ENCODE results near the gene C9orf72.
"Not testable (repeated sequence)": the region's sequence is repeated elsewhere in the genome, so short reads cannot be mapped to it uniquely, and the experiment has no call there.

C9orf72 gene, protein sequence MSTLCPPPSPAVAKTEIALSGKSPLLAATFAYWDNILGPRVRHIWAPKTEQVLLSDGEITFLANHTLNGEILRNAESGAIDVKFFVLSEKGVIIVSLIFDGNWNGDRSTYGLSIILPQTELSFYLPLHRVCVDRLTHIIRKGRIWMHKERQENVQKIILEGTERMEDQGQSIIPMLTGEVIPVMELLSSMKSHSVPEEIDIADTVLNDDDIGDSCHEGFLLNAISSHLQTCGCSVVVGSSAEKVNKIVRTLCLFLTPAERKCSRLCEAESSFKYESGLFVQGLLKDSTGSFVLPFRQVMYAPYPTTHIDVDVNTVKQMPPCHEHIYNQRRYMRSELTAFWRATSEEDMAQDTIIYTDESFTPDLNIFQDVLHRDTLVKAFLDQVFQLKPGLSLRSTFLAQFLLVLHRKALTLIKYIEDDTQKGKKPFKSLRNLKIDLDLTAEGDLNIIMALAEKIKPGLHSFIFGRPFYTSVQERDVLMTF

DNA sequence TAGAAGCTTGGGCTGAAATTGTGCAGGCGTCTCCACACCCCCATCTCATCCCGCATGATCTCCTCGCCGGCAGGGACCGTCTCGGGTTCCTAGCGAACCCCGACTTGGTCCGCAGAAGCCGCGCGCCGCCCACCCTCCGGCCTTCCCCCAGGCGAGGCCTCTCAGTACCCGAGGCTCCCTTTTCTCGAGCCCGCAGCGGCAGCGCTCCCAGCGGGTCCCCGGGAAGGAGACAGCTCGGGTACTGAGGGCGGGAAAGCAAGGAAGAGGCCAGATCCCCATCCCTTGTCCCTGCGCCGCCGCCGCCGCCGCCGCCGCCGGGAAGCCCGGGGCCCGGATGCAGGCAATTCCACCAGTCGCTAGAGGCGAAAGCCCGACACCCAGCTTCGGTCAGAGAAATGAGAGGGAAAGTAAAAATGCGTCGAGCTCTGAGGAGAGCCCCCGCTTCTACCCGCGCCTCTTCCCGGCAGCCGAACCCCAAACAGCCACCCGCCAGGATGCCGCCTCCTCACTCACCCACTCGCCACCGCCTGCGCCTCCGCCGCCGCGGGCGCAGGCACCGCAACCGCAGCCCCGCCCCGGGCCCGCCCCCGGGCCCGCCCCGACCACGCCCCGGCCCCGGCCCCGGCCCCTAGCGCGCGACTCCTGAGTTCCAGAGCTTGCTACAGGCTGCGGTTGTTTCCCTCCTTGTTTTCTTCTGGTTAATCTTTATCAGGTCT, at the start of gene C9orf72:
Gene C9orf72, minus strand, starts transcription at position 564 of the 716 bp plus-strand sequence. CDS start 6,361 bp downstream, outside the sequence.
- peak; percentile 76 to 78 for DNase-seq

DNA sequence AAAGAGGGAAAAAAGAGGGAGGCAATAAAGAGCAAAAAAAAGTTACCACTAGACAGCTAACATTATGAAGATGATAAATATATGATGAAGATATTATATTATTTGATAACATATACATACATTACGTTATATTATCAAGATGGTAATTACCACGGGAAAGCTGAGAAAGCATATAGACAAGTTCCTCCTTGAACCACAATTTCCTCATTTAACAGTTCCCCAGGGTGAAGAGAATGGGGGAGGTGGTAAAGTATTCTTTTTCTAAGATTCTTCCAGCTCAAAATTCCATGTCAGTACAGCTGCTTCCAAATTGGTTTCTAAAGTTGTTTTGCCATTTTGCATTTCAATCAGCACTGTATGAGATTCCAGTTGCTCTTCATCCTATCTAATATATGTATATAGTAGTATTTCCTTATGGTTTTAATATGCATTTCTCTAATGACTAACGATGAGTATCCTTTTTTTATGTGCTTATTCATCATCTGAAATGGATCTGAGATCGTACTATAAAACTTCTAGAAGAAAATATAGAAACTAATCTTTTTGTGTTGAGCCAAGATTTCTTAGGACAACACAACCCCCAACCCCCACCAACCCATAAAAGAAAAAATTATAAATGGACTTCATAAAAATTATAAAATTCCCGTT, 49.5 kb upstream of the C9orf72 start:
- peak; percentile 41 to 54 for DNase-seq

DNA sequence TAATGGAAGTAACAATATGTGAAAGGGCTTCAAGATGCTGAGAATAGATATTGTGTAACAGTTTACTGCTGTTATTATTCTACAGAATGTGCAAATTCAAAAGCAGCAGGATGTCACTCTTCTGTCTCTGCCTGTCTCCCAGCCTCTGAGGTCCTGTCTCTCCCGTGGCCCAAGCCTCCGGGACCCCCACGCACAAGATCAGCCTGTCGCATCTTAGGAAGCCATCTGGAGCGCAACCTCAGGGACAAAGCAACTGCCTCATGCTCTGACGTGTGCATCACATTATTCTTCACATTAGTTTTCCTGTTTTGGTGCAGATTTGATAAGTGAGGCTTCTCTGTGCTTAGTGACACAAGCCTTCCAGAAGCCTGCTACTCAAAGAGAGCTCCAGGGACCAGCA, 46.5 kb upstream of the C9orf72 start:
- no peak for DNase-seq

DNA sequence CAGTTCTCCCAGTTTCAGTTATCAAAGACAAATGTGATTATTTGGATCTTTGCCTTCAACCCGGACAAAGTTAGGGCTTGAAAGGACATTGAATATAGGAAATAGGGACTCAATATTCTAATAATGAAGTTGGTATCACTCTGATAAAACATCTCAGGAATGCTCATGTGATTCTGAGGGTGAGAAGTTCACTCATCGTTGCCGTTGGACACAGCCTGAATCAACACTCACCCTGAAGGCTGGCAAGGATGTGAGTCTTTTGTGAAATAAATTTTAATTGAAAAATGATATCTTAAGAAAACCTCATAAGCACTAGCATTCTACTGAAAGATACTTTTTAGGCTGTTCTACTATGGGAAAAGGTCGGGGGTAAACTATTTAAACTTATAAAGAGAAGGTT, 44.8 kb upstream of the C9orf72 start:
- DNase-seq = no peak

DNA sequence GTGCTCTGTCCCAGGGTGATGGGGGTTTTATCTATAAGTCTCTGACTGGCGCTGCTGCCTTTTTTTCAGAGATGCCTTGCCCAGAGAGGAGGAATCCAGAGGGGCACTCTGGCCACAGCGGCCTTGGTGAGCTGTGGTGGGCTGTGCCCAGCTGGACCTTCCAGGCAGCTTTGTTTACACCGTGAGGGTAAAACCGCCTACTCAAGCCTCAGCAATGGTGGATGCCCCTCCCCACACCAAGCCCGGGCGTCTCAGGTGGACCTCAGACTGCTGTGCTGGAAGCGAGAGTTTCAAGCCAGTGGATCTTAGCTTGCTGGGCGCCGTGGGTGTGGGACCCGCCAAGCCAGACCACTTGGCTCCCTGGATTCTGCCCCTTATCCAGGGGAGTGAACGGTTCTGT, 41.3 kb upstream of the C9orf72 start:
- DNase-seq = no peak

DNA sequence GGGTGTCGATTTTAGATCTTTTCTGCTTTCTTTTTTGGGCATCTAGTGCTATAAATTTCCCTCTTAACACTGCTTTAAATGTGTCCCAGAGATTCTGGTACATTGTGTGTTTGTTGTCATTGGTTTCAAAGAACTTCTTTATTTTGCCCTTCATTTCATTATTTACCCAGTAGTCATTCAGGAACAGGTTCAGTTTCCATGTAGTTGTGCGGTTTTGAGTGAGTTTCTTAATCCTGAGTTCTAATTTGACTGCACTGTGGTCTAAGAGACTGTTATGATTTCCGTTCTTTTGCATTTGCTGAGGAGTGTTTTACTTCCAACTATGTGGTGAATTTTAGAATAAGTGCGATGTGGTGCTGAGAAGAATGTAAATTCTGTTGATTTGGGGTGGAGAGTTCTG, 38.8 kb upstream of the C9orf72 start:
- not testable (repeated sequence) for DNase-seq

DNA sequence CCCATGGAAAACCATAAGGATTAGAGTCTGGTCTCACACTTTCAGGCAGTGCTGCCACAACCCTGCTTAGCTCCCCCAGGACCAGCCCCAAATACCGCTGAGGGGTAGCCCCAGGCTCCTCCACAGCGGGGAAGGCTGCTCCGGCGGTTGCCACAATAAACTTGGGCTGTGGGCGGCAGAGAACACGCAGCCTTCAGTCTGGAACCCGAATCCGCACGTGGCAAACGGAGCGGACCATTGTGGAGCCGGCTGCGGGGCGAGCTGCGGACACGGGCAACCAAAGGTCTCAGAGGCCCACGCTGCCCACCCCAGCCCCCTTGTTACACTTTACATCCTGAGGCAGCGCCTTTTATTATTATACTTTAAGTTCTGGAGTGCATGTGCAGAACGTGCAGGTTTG, 37.3 kb upstream of the C9orf72 start:
- DNase-seq = no peak

DNA sequence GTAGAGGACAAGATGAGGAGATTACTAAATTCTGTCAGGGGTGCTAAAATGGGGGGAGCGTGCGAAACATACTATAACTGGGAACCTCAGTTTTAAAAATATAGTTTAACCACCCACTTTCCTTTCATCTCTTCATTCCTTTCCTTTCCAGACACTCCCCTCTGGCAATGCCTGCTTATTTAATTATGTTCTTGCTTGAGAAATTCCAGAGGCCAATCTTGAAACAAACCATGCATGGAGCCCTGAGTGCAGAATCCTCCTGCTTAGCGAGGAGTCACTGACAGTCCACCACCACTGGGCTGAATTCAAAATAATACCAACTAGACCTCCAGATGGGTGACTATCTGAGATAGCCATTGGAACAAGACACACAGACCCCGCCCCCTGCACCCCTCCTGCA, 29.7 kb upstream of the C9orf72 start:
- DNase-seq = no peak

DNA sequence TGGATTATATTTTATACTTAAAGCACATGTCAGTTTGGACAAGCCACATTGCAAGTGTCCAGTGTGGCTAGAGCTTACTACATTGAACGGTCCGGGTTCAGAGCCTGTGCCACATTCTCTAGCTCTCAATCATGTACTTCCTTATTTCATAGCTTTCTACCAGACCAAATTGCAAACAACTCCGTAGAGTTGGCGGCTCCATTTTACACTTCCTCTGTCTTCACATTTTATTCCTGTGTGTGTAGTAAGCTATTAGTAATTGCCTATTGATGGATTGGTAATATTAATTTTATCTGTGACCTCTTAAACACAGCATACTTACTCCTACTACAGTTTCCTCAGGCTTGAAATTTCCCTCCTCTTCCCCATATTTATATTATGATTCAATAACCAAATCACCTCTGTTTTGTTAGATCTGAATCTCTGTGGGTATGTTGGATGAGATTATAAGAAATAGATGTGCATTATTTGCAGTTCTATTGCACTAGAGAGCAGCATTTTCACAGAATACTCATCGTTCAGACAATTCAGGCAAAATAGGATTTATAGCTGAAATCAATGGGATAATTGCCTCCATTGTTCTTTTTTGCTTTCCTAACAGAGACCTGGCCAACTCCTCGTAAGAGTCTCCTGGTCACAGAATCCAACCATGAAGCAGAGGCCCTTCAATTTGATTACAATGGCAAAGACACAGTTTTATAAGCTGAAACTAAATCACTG, 29.0 kb upstream of the C9orf72 start:
- DNase-seq = no peak

DNA sequence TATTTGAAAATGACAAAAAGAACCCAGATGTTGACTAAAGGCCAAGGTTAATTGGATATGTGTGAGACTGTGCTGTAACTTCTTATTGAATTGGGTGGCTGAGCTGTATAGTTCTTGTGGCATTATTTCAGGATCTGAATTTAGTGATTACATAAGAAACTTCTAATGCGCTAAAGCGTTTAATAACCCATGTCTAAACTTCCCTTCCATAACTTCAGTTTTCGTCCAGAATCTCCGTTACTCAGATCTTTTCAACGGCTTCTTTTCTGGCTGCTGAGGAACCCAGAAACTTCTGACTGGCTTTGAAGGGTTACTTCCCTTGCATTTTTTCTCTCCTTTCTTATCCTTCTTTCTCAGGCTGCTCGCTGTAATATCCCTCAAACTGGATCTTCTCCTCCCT, 28.1 kb upstream of the C9orf72 start:
- DNase-seq = no peak

DNA sequence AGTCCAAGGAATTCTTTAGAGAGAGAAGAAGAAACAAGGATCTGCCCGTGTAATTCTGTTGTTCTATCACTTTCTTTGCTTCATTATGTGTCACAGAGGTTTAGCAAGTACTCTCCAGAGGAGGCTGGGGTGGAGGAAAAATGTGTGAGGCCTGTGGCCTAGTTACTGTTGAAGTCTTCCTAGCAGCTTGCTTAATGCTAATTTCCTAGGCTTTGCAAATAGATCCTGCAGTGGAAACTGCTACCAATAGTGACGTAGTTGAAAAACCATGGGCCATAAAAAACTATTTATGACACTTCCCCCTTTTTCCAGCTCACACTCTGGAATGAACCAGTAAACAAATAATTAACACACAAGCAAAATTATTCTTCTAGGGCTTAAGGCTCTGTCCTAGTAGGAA, 27.0 kb upstream of the C9orf72 start:
- no peak for DNase-seq

DNA sequence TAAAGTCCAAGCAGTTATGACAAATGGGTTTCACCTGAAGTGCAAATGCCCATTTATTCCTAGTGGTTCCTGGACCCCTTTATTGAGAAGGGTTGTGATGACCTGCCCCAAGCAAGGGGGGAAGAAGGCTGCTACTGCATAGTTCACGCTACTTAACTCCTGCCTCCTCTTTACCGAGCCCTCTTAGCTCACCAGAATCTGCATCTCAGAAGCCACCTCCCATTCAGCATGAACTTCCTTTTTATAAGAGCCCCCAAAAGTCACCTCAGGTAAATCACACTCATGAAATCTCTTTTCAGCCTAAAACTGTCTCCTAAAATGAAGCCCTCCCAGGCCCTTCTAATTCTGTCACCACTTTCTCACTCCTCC, 26.6 kb upstream of the C9orf72 start:
- DNase-seq = no peak

DNA sequence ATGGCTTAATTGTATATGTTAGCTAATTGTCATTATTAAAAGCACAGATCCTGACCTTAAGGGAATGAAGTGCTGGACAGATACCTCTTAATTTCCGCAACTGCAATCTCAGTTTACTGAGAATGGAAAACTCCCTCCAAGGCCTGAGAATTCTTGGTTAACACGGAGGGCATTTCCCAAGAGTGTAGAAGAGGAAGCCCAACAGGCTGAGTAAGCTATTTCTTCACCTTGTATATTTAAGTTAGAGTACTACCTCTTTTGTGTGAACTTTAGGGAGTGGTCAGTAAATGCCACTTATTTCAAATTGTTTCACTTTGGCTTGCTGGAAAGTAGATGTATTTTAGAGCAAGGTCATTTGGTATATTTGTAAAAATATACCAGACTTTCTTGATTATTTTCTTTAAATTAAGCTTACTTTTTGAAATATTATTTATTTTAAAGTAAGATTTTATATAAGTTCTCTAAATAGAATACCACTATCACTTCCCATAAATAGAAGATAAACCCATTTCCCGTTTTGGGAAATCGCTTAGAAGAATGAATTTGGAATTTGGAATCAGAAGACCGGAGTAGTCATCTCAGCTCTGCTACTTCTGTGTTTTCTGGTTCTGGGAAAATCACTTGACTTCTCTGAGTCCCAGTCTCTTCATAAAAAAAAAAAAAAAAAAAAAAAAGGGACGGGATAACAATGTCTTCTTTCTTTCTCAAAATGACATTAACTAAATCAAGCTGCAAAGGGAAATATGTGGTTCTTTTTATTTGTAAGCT, 26.0 kb upstream of the C9orf72 start:
- DNase-seq = peak; percentile 55 to 77

DNA sequence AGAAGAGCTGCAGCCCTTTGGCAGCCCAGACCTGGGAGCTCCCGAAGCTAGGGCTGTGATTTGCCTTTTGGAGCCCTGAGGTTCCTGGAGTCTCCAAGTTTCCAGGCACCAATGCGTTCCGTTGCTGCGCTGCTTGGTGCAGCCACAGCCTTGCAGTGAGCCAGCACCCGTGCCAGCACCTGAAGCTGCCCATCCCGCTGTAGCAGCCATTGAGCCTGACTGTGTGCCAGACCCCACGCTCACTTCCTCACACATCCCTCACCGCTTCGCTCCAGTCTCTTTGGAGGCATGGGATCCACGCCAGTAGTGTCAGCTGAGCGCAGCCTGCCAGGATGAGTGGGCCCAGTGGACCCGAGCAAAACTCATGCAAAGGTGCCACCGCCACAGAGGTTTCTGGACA, 22.5 kb upstream of the C9orf72 start:
- DNase-seq = no peak

DNA sequence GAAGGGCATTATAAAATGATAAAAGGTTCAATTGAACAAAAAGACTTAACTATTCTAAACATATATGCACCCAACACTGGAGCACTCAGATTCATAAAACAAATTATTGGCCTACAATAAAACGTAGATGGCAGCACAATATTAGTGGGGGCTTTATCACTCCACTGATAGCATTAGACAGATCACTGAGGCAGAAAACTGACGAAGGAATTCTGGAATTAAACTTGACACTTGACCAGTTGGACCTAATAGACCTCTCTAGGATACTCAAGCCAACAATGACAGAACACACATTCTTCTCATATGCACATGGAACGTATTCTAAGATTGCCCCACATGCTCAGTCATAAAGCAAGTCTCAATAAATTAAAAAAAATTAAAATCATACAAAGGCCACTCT, 18.4 kb upstream of the C9orf72 start:
- no peak for DNase-seq

DNA sequence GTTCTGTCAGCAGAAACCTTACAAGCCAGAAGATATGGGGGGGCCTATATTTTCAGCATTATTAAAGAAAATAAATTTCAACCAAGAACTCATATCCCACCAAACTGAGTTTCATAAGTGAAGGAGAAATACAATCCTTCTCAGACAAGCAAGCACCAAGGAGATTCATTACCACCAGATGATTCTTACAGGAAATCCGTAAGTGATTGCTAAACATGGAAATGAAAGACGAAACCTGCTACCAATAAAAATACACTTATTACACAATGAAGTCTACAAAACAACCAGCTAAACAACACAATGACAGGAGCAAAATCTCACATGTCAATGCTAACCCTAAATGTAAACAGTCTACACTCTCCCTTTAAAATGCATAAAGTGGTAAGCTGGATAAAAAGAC, 17.8 kb upstream of the C9orf72 start:
- DNase-seq = no peak

DNA sequence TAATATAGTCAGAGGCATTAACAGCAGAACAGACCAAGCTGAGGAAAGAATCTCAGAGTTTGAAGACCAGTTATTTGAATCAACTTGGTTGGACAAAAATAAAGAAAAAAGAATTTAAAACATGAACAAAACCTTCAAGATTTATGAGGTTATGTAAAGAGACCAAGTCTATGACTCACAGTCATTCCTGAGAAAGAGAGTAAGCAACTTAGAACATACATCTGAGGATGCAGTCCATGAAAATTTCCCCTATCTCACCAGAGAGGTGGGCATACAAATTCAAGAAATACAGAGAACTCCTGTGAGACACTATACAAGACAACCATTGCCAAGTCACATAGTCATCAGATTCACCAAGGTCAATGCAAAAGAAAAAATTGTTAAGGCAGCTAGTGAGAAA, 17.4 kb upstream of the C9orf72 start:
- DNase-seq = no peak

DNA sequence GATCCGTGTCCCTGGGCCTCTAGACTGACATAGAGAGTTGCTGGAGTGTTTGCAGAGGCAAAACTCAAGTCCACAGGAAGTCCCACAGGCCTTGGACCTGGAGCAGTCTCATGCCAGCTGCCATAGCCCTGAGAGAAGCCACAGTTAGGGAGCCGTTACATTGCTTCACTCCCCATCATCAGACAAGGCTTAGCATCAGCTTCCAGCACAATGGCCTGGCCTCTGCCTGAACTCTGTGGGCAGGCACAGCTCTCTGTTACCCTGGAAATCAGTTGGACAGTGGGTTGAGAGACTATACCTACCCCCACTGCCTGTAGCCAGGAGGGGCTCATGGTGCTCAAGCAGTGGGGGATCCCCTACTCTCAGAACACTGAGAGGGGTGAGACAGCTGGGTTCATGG, 16.2 kb upstream of the C9orf72 start:
- no peak for DNase-seq

DNA sequence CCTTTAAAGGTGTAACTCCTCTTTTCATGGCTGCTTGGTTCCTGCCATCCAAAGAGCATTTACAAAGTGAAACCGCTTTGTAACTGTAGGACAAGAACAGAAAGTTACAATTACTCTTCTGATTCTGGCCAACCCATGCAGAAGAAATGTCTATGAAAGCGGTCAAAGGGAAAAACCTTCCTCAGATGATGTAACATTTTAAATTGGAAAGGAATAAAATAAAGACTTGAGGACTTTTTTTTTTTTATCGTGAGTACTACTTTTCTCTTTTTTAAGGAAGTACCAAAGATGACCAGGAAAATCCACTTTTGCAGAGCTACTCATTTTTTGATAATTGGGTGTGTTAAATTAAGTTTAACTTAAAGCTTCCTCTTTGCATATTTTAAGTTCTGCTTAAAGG, 13.0 kb upstream of the C9orf72 start:
- DNase-seq = no peak

DNA sequence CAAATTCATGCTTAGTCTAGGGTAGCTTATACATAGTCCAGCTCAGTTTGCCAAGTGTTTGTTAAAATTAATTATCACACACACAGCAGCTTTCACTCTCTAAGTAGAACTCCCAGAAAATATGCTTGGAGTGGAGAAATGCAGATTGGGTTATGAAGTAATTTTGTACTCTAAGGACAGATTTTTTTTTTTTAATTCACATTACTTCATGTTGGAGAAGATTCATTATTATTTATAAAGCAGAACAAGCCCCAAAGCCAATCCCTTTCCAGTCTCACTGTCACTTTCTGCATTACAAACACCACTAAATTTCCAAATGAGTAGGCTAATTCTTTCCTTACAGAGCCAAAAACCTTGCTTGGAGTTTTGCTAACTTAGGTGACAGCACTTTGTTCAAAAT, 11.7 kb upstream of the C9orf72 start:
- DNase-seq = no peak

DNA sequence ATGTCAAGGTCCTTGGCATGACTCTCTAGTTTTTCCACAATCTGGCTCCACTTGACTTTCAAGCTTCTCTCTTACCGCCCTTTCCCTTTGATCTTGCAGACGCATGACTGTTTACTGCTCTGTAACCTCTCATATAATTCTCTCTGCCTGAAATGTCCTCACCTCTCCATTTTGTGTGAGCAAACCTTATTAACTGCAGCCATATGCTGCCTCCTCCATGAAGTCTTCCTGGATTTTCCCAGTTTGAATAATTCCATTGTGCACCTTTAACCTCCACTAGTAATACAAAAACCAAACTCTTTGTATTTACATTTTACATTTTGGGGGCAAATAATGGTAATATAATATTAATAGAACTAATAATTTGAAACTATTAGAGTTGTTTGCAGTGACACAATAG, 9.5 kb upstream of the C9orf72 start:
- DNase-seq = no peak

DNA sequence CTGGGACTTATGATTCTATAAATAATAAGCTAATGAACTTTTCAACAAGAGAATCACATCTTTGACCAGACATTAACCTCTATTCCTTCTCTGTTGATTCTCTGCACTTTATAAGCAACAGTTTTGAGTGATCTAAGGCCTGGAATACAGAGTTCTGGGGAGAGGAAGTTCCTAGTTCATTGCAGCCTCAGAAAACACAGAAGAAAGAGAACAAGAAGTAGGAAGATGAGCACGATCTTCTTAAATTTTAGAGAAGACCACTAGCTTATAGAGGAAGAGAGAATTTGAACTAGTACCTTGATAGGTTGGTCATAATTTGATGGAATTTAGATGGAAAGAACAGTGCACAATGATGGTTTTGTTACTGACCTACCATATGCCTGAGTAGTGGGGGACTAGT, 8.5 kb upstream of the C9orf72 start:
- no peak for DNase-seq

Data from AML-193 (cell line).